SK-N-MC (cell line): ENCODE measurements around the gene CSNK1G1.

Experiments
- EZH2 ChIP-seq: fragments of 200-600 bp; sonication (generic); IDR thresholded peaks from one replicate; pipeline ENCODE4 v1.6.1; 2017; ENCODE audit warnings: antibody characterized with exemption
- FOXP2 ChIP-seq: optimal IDR thresholded peaks from 2 replicates; pipeline ENCODE3; 2011; ENCODE audit warnings: mild to moderate bottlenecking, moderate library complexity; ENCODE audit not compliant: insufficient read depth; ENCODE audit errors: extremely low read length, control extremely low read depth
- POLR2AphosphoS5 ChIP-seq: IDR thresholded peaks from 2 replicates; pipeline ENCODE4 v1.6.1; 2012; ENCODE audit warnings: mild to moderate bottlenecking, low read depth, low read length, borderline replicate concordance

DNA sequence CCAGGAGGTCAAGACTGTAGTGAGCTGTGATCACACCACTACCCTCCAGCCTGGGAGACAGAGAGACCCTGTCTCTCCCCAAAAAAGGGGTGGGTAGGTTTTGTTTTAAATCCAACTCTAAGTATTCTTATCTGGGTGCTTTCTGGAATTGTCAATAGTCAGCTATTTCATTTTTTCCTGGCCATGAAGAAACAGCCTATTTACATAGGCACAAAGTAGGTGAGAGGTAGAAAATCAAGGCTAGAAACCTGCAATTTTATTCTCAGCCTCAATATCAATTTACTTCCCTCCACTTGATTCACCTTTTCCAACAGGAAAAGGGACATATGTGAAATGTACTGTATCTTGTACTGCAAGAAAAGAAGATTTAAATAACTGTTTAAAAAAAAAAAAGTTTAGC is 45.9 kb downstream of the CSNK1G1 start:
- no peak for TF ChIP-seq POLR2AphosphoS5
- no peak for TF ChIP-seq EZH2
- no peak for TF ChIP-seq FOXP2
